Fibroblast of skin of right quadriceps (primary cell): ENCODE data around the gene AARS1.
"Not testable (repeated sequence)": the region's sequence is repeated elsewhere in the genome, so short reads cannot be mapped to it uniquely, and the experiment has no call there.

Experiments
- DNase-seq: peaks from one replicate; pipeline ENCODE4 v3.0.0-alpha.2; 2013

Gene AARS1

GRCh38 chr16:70223971-70224513 lies 65.3 kb downstream of the AARS1 start:
- not testable (repeated sequence) for DNase-seq

- not testable (repeated sequence) for DNase-seq
These were observed 66.1 kb downstream of the AARS1 start for GRCh38 chr16:70223216-70223615.

- DNase-seq, result not testable (repeated sequence)
These were observed 66.7 kb downstream of the AARS1 start for GRCh38 chr16:70222574-70222973.

GRCh38 chr16:70218586-70218985 lies 70.7 kb downstream of the AARS1 start:
- not testable (repeated sequence) for DNase-seq

GRCh38 chr16:70206382-70206781 lies 82.9 kb downstream of the AARS1 start:
- DNase-seq, result not testable (repeated sequence)

- not testable (repeated sequence) for DNase-seq
These were observed 84.5 kb downstream of the AARS1 start for GRCh38 chr16:70204668-70205405.

GRCh38 chr16:70204010-70204409 lies 85.3 kb downstream of the AARS1 start:
- DNase-seq, result not testable (repeated sequence)

GRCh38 chr16:70203508-70203907 lies 85.8 kb downstream of the AARS1 start:
- DNase-seq, result not testable (repeated sequence)
